NB4 (cell line): ENCODE results near the gene HUS1.

Experiments
- DNase-seq: peaks from one replicate; pipeline ENCODE4 v3.0.0; 2010; ENCODE audit warnings: low read depth
- H3K4me3 ChIP-seq: one replicate; pipeline ENCODE4 v1.5.1; 2011; ENCODE audit warnings: mild to moderate bottlenecking, low read depth, low read length, moderate library complexity
- MYC ChIP-seq: IDR thresholded peaks from 2 replicates; pipeline ENCODE4 v1.6.1; 2011; ENCODE audit warnings: low read depth, low read length
- POLR2A ChIP-seq: IDR thresholded peaks from 2 replicates; pipeline ENCODE4 v1.6.1; 2011; ENCODE audit warnings: mild to moderate bottlenecking; ENCODE audit not compliant: insufficient read length; ENCODE audit errors: extremely low read depth
- TF ChIP-seq, protein P1 (sequence below): IDR thresholded peaks from 2 replicates; pipeline ENCODE4 v1.6.1; 2011; ENCODE audit warnings: low read depth, low read length
- TF ChIP-seq, protein P2 (sequence below): IDR thresholded peaks from one replicate; pipeline ENCODE4 v1.5.1; 2012; ENCODE audit warnings: low read depth, low read length

HUS1 gene

DNA sequence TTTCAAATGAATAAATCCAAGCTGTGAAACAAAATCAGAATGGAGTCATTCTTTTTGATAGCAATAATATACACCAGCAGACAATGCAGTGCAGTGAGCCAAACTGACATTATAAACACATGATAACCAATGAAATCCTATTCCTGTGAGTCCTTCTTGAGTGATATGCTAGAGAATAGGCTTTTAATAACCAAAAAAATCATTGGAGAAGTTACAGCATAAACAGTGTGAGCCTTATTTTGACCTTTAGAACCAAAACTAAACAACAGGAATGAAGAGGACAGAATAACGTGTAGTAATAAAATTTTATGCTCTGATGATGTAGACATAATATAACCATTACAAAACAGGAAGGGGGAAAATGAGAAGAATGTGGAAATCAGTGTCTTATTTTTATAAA lies 8.7 kb downstream of the HUS1 start:
- H3K4me3 ChIP-seq: no peak overlapping the region
- TF ChIP-seq, protein P1, sequence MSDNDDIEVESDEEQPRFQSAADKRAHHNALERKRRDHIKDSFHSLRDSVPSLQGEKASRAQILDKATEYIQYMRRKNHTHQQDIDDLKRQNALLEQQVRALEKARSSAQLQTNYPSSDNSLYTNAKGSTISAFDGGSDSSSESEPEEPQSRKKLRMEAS: no peak
- TF ChIP-seq, protein P2, sequence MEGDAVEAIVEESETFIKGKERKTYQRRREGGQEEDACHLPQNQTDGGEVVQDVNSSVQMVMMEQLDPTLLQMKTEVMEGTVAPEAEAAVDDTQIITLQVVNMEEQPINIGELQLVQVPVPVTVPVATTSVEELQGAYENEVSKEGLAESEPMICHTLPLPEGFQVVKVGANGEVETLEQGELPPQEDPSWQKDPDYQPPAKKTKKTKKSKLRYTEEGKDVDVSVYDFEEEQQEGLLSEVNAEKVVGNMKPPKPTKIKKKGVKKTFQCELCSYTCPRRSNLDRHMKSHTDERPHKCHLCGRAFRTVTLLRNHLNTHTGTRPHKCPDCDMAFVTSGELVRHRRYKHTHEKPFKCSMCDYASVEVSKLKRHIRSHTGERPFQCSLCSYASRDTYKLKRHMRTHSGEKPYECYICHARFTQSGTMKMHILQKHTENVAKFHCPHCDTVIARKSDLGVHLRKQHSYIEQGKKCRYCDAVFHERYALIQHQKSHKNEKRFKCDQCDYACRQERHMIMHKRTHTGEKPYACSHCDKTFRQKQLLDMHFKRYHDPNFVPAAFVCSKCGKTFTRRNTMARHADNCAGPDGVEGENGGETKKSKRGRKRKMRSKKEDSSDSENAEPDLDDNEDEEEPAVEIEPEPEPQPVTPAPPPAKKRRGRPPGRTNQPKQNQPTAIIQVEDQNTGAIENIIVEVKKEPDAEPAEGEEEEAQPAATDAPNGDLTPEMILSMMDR: no peak
- TF ChIP-seq MYC (no peak), POLR2A (no peak)
- no peak for DNase-seq

DNA sequence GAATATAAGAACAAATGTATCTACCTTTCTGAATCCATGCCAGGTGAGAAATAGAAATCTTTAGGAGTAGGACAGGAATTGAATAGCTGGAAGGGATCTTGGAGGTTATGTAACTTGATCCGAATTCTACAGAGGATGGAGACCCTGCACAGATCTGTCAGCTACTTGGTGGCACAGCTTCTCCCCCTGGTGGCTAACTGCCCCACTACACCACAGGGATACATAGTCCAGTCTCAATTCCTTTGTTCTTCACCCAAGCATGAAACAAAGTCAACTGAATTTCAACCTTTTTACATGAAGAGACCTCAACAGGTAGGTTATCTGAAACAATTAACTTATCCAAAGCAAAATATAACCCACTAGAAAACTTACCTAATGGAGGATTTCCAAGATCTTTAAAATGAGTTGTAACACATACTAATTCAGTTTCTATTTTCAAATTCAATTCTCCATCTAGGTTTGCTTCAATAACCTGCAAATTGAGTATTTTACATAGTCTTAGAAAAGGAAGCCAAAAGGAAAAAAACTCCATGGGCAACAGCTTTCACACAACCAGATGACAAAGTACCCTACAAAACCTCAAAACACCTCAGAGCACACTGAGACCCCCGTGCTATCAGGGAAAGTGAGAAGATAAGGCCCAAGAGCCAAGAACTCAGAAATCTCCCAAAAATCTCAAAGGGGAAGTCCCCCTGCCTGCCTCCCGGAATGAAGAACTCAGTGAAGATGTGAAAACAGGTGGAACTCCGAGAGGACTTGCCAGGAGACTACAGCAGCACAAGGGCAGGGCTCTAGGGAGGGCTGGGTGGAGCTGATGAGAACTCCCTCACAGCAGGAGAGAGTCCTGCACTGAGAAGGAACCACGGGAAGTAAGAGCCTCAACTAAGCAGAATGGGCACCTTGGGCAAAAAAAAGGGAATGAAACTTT lies 10.3 kb downstream of the HUS1 start:
- TF ChIP-seq, protein P2: peak; percentile 91
- TF ChIP-seq MYC (no peak), POLR2A (no peak)
- TF ChIP-seq, protein P1: no peak
- H3K4me3 ChIP-seq: no peak overlapping the region
- DNase-seq: peak; percentile 71

DNA sequence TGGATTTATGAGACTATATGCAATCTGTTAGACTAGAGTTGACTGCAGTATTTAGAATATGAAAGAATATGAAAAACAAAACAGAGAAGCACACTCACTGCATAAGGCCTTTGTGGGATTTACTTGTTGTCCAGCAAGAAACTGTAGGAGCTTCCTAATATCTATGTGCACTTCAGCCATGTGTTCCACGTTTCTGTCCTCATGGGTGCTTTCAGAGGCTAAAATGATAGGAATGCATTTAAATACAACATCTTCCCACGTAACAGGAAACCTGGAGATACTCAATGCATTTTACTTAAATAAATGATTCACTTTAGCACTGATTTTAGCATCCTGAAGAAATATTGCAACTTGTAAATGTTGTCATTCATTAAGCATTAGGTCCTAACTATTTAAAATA lies 11.7 kb downstream of the HUS1 start:
- H3K4me3 ChIP-seq: no peak overlapping the region
- DNase-seq: no peak
- TF ChIP-seq, protein P2: no peak
- no peak for TF ChIP-seq MYC
- TF ChIP-seq, protein P1: no peak

DNA sequence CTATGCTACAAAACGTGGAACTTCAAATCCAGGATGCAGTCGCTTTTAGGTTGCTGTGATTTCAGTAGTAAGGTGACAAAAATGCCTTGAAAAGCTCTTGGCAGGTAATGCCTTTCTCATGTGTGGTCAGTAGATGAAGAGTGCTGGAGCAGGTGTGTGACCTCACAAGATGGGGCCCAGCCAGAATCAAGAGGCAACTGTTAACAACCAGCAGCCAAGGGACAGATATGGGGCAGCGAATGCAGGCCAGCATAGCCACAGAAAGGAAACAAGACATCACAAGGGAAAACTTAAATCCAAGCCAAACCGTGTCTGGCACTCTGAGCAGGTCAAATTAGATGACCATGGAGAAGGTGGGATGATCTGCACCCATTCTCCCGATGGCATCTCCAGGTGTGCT lies 12.3 kb downstream of the HUS1 start:
- DNase-seq: no peak
- no peak overlapping the region for H3K4me3 ChIP-seq
- TF ChIP-seq MYC: no peak
- TF ChIP-seq, protein P2: no peak
- no peak for TF ChIP-seq POLR2A
- TF ChIP-seq, protein P1: no peak

DNA sequence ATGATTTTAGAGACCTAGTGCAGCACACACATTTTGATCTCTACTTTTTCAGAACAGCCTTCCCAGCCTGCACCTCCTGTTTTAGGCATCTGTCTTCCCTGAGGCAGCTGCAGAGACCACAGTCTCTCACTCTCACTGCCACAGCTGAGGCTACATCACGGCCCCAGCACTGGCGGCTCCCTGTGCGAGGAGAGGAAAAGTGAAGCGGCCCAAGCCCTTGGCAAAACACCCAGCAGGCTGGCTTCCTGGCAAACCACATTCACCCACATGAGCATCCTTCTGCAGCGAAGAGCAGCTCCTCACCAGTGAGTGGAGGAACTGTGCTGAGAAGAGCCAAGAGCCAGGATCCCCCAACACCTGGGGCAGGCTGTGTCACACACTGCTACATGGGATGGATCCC lies 14.0 kb downstream of the HUS1 start:
- TF ChIP-seq, protein P1: no peak
- TF ChIP-seq POLR2A (no peak), MYC (no peak)
- TF ChIP-seq, protein P2: no peak
- H3K4me3 ChIP-seq: no peak overlapping the region
- DNase-seq: no peak
